HG03045 (cell line): ENCODE data around the gene FYB1.

Experiments used
- ATAC-seq: cut with Tn5 transposase; IDR thresholded peaks from one replicate; pipeline ENCODE4 v1.9.1; 2021; ENCODE audit warnings: mild to moderate bottlenecking, moderate library complexity; ENCODE audit not compliant: unreplicated experiment

Gene FYB1

DNA sequence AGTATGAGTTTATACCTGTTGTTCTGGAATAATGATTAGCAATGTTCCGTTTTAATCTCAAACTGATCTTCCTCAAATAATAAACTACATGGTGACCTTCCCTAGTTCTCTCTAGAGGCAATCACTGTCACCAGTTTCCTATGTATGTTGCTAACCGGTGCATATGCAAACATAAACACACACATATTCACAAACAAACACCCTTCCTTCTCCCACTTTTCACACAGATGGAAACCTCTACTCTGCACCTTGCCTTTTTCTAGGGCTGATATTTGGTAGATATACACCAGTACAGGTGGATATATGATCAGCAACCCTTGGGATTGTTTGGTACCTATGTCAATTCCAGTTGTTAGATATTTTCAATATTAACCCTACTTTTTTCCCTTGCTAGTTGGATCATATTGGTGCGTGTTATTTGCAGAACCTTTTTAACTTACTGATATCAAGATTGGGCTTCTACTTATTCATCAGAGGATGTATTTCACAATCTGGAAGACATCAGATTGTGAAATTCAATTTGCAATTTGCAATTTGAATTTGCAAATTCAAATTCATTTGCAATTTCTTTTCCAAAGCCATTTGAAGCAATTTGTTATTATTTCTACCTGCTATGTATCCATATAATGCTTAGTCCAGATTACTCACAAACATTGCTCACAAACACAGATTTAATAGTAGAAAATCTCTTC is 12.6 kb downstream of the FYB1 start:
- ATAC-seq: no peak

DNA sequence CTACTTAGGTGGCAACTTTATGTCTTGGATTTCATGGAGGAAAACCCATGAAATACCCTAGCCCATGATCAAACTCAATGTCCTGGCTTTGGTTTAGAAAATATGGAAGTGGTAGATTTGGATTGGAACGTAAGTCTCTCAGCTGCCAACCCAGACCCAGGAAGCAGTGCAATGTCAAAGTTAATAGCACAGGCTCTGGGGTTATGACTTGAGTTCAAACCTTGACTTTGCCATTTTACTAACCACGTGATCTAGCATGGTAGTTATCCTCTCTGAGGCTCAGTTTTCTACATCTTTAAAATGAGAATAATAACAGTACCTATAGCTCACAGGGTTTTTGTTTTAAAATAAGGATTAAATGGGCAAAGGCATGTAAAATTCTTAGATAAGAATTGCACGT is 13.8 kb downstream of the FYB1 start:
- ATAC-seq: no peak

DNA sequence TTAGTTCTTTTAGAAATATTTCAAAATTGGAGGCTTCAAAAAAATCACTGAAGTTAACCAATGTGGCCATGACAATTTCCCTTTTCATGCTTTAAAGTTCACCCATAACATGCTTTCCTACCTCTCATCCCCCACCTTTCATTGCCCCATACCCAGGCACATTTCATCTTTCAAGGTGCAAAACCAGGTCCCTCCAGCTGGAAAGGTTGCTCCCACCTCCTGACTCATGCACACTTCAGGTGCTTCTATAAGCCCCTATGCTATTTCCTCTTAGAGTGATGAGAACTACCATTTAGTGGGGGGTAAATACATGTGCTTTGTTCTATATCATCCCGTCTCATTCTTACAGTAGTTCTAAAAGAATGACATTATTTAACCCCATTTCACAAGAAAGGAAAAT is 15.4 kb downstream of the FYB1 start:
- no peak for ATAC-seq

DNA sequence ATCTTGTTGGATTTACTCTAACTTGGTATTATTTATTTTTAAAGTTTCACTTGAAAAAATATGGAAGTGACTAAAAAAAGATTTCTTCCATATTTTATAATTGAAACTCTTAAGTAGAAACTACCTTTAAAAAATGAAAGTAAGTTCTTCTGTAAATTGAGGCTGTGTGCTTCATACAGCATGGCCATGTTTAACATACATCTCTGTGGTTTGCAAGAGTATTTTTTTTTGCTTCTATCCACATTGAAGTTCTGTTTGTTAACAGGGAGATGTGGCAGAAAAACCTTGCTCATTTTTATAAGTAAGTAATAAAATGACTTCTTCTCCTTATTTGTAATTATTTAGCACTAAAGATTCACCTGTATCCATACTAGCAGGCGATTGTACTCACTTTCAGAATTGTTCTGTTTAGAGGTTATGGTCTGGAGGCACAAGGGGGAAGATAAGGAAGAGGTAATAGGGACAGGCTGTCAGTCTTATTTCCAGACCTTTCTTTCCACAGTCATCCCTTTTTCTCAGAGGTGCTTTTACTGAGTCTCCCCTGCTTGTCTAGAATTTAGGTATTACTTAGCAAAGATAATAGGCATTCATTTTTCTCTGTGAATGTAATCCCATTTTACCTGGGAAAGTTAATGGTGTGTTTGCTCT is 16.0 kb downstream of the FYB1 start:
- ATAC-seq: no peak

DNA sequence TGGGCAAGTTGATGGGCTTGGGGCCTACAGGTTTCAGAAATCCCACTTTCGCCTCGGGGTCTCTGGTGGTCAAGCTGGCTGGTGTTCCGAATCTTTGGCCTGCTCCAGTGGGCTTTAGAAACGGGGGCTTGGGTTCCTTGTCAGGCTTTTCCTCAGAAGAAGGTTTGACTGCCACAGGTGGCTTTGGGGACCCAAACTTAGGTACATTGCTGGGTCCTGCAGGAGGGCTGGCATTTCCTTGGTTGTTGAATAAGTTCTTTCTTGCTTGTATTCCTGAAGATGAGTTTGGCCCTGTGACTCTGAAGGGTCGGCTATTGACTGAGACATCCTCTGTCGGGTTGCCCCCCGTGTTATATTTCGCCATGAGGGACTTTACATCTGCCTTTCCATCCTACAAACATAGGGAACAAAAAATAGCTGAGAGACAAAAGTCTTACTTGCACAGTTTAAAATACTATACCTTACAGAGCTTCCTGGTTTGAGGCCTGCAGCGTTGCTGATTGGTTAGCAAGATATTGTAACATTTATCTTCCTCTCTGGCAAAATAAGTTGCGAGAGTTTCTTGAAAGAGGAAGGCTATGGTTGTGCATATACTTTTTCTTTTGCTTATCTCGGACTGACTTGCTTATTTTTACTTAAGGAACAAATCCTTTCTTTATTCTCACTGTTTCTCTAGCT is 16.6 kb downstream of the FYB1 start:
- no peak for ATAC-seq

DNA sequence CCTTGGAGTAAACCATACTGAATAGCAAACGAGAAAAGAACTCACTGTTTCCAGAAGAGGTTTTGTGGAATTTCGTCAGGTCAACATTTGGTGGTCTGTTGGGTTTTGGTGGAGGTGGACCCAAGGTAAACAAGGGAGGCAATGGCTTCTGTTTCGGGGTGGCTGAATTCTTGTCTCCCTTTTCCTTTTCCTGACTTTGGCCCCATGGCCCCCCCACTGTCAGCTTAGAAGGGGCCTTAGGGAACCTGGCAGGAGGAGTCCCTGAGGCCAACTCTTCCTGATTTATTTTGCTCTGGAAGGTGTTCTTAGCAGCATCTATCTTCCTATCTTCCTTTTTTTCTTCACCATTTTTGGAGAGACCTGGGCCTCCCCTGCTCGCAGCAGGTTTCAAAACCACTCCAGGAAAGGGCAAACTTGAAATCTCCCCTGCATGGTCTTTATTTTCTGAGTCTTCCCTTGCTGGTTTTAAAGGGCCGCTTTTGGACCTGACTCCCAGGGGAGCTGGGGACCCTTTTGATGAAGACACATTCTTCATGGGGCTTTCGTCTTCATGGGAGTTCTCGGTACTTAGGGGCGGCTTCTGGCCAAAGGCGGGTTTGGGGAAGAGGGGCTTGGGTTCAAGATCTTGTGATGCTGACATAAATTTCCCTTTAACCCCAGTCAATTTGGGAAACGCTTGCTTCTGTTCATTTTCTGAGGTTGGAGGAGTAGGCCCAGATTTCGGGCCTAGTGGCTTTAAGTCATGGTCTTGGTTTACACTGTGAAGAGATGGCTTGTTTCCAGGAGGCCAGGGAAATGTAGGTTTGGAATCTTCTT is 17.4 kb downstream of the FYB1 start:
- ATAC-seq: no peak

DNA sequence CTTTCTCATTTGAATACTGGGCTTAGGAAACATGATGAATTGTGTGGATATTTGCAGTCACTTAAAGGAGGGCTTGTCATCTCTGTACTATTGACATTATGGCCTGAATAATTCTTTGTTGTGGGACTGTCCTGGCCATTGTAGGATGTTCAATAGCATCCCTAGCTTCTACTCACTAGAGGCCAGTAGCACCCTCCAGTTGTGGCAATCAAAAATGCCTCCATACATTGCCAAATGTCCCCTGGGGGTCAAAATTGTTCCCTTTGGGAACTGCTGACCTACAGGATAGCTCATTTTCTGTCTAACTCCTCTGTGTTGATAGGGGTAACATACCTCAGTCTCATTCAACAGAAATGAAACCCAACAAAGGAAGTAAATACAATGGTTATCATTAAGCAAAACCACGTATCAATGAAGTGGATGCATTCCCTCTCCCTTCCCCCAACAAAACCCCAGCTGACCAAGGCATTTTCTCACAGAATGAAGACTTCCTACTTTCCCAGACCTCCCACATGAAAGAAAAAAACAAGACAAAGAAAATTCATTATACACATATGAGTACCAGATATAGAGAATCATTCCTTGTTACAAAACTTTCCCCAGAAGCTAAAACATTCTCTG is 18.1 kb downstream of the FYB1 start:
- ATAC-seq: no peak

DNA sequence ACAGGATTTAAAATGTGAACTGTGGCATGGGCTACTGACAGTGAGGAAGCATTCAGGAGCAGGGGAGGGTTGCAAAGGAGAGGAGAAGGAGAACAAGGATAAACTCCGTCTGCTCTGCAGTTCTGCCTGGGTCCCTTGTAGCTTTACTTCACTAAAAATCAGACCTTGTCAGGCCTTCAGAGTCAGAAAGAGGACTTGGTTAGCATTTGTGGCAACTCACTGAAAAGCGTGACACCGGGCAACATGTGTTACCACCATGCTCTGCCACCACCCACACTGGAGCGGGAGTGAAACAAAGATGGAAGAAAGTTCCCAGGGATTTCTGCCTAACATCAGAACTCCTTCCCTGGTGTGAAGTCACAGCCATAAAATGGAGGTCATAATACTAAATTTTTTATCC is 19.3 kb downstream of the FYB1 start:
- ATAC-seq: no peak

DNA sequence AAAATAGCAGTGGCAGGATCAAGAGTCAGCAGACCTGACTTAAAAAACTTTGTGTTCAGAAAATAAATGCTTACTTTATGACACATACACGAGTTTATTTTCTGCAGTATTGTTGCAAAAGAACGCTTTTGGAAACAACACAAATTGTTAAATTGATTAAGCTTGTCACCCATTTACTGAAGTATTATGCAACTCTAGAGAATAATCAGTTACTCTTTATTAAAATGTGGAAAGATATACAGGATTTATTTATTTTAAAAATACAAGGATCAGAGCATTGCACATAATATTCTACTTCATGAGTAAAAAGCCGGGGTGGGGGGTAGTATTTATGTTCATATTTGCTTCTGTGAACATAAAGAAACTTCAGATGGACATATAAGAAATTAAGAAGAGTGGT is 20.0 kb downstream of the FYB1 start:
- no peak for ATAC-seq

DNA sequence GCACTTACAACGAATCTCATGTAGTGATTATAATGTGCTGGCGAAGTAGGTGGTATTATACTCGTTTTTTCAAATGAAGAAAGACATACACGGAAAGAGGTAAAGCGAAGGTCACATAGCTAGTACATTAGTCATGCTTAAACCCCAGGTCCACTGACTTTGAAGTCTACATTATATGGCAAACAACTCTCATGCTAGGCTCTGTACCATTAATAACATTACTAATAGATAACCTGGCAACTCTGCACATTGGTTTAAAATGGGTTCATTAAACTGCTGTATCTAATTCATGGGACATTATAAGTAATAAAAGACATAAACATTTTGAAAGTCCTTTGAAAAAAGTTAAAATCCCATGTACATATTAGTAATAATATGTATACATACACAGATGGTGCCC is 21.2 kb downstream of the FYB1 start:
- no peak for ATAC-seq

DNA sequence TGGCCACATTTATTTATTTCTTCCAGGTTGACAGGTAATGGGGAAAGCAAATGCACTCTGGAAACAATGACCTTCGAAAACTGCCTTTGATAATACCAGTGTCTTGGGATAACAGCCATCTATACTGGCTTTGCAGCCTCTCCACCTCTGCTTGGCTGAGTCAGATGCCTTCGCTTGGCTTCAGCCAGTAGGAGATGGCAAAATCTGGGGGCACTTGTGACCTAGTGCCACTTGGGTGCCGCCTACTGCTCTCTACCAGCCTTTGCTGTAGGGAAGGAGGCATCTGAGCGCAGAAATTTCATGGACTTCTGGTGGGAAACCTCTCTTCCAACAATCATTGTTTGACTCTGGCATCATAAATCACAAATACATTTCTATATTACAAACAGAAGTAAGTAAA is 21.8 kb downstream of the FYB1 start:
- ATAC-seq: no peak

DNA sequence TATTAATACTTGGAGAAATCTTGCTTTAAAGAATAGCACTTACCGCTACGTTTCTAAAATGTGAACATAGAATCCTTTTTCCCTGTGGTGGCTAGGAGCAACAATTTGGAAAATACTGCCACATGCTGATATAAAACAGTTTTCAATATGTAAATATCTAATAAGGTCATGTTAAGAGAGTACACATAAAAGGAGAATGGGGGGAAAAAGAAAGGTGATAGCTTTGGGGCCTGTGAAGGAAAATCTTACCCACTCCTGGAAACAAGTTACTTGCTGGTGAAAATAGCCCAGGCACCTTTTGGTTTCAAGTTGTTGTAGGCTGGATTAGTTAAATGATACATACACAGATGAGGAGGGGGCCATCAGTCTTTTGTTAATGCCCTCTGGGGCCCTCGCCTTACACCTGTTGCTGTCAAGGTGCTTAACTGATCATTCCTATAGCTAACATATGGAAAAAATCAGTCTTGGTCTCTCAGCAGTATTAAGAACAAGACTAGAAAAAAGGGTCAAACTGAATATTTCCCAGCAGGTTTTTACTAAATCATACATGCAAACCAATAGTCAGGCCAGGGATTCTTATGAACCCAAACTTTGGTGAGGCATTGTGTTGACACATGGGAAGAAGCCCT is 24.1 kb downstream of the FYB1 start:
- no peak for ATAC-seq

DNA sequence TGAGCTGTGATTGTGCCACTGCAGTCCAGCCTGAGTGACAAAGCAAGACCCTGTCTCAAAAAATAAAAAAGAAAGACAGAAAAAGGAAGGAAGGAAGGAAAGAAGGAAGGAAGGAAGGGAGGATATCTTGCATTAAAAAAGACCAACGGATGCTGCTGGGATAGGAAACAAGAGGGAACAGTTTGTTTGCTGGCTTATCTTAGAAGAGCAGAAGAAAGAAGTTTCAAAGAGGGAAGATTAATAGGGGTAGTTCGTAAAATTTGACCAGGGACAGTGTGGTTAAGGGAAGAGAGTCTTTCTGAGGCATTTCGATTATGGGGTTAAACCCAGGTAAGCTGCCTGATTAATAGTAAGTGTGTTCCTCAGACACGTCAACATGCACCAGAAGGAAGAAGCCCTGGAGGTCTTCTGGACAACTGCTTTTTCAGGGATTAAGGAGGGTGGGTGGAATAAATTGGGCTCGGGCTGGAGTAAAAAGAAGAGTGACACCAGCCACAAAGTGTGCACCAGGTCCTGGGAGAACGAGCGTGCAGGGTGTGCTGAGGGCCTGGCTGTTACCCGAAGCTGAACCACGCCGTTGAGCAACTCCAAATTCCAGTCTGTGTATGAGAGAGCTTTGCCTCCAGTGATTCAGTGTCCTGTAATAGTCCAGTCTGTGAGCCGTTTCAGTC is 24.8 kb downstream of the FYB1 start:
- ATAC-seq: no peak

DNA sequence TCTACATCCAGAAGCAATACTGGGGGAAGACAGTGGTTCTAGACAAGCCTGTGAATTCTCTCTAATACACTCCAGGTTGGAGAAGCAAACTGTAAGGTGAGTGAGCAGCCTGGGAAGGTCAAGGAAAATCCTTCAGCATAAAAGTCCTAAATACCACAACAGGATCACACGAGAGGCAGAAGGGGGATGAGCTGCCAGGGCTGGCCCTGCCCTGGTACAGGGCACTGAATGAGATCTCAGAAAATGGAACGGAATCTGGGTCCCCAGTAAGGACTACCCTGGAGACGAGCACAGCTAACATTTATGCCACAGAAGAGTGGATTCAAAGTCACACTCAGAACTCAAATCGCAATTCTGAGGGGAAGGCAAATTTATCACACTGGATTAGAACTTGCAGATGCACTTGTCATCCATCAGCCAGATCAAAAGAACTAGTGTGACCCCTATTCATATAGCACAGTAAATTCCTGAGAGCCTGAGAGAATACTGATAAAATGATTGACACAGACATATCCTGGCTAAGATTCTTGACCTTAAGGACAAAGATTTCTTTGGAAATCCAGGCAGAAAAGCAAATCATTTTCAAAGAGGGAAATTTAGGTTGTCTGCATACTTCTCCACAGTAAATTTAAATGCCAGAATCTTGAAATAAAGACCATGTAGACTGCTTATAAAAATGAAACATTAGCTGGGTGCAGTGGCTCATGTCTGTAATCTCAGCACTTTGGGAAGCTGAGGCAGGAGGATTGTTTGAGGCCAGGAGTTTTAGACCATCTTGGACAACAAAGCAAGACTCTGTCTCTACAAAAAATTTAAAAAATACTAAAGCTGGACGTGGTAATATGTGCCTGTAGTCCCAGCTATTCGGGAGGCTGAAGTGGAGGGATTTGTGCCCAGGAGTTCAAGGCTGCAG is 25.6 kb downstream of the FYB1 start:
- ATAC-seq: no peak

DNA sequence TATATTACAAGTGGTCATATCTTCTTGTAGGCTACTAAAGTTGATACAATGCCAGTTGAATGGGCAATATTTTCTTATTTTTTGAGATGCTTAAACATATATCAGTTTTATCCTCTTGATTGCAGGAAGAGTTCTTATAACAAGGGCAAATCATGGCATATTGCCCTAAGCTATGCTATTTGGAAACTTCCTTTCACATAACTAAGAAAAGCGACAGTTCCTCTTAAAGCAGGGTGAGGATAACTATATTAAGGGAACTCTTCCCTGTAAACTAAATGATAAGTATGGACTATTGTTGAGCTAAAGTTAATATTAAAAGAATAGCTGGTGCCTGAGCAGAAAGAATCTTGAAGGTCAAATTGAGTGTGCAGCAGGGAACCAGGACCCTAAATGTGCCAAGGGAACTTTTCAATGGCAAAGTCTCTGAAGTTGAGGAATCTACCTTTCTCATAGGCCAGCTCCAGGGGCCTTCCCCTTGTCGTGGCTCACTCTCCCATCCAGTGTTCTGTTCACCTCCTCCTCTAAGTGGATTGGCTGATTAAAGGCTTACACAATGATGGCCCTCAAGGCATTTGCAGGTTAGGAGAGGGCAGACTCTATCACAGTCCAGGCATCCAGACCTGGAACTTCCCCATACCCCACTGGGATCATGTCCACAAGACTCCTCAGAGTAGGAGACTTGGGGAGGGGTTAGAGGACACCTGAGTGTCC is 26.8 kb downstream of the FYB1 start:
- ATAC-seq: no peak

DNA sequence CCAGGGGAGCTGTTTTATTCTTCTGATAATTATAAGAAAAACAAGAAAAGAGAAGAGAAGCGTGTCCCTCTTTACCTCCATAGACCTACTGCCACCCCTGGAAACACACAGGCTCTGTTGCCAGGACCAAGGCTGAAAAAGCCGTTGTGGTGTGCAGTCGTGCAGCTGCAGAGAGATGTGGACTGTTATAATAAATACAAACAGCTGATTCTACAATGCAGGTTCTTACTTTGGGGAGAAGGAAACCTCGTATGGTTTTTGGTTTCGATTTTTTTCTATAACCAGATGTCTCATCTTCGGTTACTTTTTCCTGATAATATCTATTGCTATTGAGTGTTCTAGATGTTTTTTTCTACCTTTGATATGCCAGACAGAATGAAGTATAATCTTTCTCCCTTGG is 28.1 kb downstream of the FYB1 start:
- no peak for ATAC-seq

DNA sequence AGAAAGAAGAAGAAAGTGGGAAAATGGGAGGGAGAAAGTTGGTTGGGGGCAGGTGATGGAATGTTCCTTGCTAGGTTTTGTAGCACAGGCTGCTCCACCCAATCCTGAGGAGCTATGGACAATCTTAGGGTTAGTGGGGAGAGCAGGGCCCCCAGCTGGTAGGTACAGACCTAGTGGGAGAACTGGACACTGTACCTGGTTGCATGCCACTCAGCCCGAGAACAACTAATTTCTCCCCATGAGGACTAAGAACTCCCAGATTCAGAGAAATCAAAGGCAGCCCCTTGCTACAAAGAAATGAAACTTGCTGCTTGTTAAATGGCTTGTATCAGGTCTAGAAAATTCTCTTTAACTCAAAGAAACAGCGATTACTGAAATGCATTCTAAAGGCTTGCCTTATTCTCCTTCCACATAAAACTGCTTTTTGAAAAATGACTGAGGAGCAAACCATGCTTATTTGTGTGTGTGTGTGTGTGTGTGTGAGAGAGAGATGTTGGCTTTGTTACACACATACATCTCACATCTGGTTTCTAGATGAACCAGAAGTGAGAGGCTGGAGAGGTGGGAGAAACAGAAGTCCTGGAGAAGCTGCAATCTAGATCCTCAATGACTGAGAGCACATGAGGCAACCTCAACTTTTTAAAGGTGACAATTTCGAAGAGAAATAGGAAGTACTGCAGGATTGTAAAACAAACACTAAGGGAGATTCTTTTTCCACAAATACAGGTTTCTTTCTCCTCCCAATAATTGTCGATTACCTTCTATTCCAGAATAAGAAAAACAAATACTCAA is 28.9 kb downstream of the FYB1 start:
- ATAC-seq: no peak
